Activated CD8-positive, alpha-beta T cell treated with anti-CD3 and anti-CD28 coated beads for 36 hours (primary cell): ENCODE data around the gene LMAN1L. TPM values are rescaled to one million over a fixed set of nuclear protein-coding genes. Genes with fewer than 3 reads are reported as not detected.

ENCODE experiments used
- ATAC-seq: fragments of 200-7000 bp; cut with Tn5 transposase; one replicate; pipeline ENCODE4 v1.10.0; 2021; ENCODE audit warnings: mild to moderate bottlenecking, moderate library complexity
- CTCF ChIA-PET: fragments of 350-600 bp; sonication (Branson Sonifier 250); formaldehyde crosslinking; loops from one replicate; lab custom pipeline; 2021; ENCODE audit warnings: antibody characterized with exemption; lab: Charles Lee
- POLR2A ChIA-PET: fragments of 350-600 bp; sonication (Branson Sonifier 250); formaldehyde crosslinking; loops from one replicate; lab custom pipeline; 2021; ENCODE audit warnings: antibody characterized with exemption; lab: Charles Lee
- DNase-seq: peaks from one replicate; pipeline ENCODE4 v3.0.0-alpha.2; 2020
- H3K27ac Mint-ChIP-seq: one replicate; pipeline ENCODE4 v1.8.0; 2021; ENCODE audit warnings: mild to moderate bottlenecking, mixed read lengths
- H3K27me3 Mint-ChIP-seq: one replicate; pipeline ENCODE4 v1.8.0; 2021; ENCODE audit warnings: mixed read lengths
- H3K36me3 Mint-ChIP-seq: one replicate; pipeline ENCODE4 v1.8.0; 2021; ENCODE audit warnings: low read depth, mixed read lengths
- H3K4me1 Mint-ChIP-seq: one replicate; pipeline ENCODE4 v1.8.0; 2021; ENCODE audit warnings: low read depth, mixed read lengths
- H3K4me3 Mint-ChIP-seq: one replicate; pipeline ENCODE4 v1.8.0; 2021; ENCODE audit warnings: mild to moderate bottlenecking, moderate library complexity, mixed read lengths
- H3K9me3 Mint-ChIP-seq: one replicate; pipeline ENCODE4 v1.8.0; 2021; ENCODE audit warnings: mixed read lengths
- CTCF ChIP-seq: fragments of 200-600 bp; IDR thresholded peaks from one replicate; pipeline ENCODE4 v1.8.0; 2022; ENCODE audit warnings: antibody characterized with exemption, mild to moderate bottlenecking
- intact Hi-C: fragments of 100-400 bp; cut with micrococcal nuclease; formaldehyde crosslinking; loops from one replicate; pipeline ENCODE4 v1.10.0; 2022
- total RNA-seq, 2 experiments: library from RNA; stranded (reverse); gene quantifications; one replicate each; pipeline ENCODE4 v1.2.3, GENCODE V29; 2021

The LMAN1L gene
- total RNA-seq, 2 experiments from 2014 or later = 0.11 TPM; not detected in 1

- no peak for DNase-seq
- CTCF ChIA-PET = interaction anchor here (1.3 to 30.3 kb wide), 6 partner anchors 15 to 180 kb away, joined by 3 to 1327 read pairs (median 81); partner anchors contain the start of gene CSK
- H3K9me3 Mint-ChIP-seq = no peaks in the 10 kb centered on the region
- peaks cover 3% of the 10 kb centered on the region for H3K36me3 Mint-ChIP-seq
- no peaks in the 10 kb centered on the region for H3K27me3 Mint-ChIP-seq
- ATAC-seq = no peak
- intact Hi-C loops = no loop called here
- POLR2A ChIA-PET = interaction anchor here (5.9 to 21.2 kb wide), 2 partner anchors 17 to 27 kb away, joined by 31 to 410 read pairs; no protein-coding TSS in a partner anchor
- no peak for TF ChIP-seq CTCF
- H3K4me1 Mint-ChIP-seq = peaks cover 64% of the 10 kb centered on the region
- no peak overlapping the region for H3K4me3 Mint-ChIP-seq
- peak overlapping the region; percentile 38 for H3K27ac Mint-ChIP-seq
Observed at GRCh38 chr15:74773731-74774252, 38.8 kb upstream of the LMAN1L start.

- peaks cover 76% of the 10 kb centered on the region for H3K4me1 Mint-ChIP-seq
- intact Hi-C loops = no loop called here
- peak overlapping the region; percentile 98 for H3K27ac Mint-ChIP-seq
- H3K27me3 Mint-ChIP-seq = no peaks in the 10 kb centered on the region
- H3K9me3 Mint-ChIP-seq = no peaks in the 10 kb centered on the region
- TF ChIP-seq CTCF = no peak
- ATAC-seq (no peak), DNase-seq (no peak)
- no peak overlapping the region for H3K4me3 Mint-ChIP-seq
- CTCF ChIA-PET = interaction anchor here (0.7 to 30.3 kb wide), 5 partner anchors 13 to 149 kb away, joined by 3 to 1327 read pairs (median 83); partner anchors contain the start of gene CSK
- H3K36me3 Mint-ChIP-seq = peaks cover 5% of the 10 kb centered on the region
- POLR2A ChIA-PET = interaction anchor here (21.2 kb wide), 1 partner anchor 16 kb away, joined by 410 read pairs; no protein-coding TSS in a partner anchor
Observed at GRCh38 chr15:74775132-74775562, 37.5 kb upstream of the LMAN1L start.

- Mint-ChIP-seq H3K9me3 (no peaks in the 10 kb centered on the region), H3K27me3 (no peaks in the 10 kb centered on the region), H3K4me1 (peaks cover 82% of the 10 kb centered on the region), H3K36me3 (peaks cover 8% of the 10 kb centered on the region), H3K4me3 (peak overlapping the region; percentile 88), H3K27ac (peak overlapping the region; percentile 98)
- CTCF ChIA-PET = interaction anchor here (1.1 to 30.3 kb wide), 5 partner anchors 2 to 143 kb away, joined by 3 to 1327 read pairs (median 49); partner anchors contain the start of gene CSK
- DNase-seq (no peak), ATAC-seq (no peak)
- intact Hi-C loops = no loop called here
- TF ChIP-seq CTCF = no peak
- POLR2A ChIA-PET = interaction anchor here (21.2 kb wide), 1 partner anchor 15 kb away, joined by 410 read pairs; no protein-coding TSS in a partner anchor
Observed at GRCh38 chr15:74775894-74776293, 36.7 kb upstream of the LMAN1L start.

- intact Hi-C loops = no loop called here
- peak overlapping the region; percentile 88 for H3K4me3 Mint-ChIP-seq
- ChIA-PET CTCF (interaction anchor here (0.7 to 30.3 kb wide), 11 partner anchors 0 to 229 kb away, joined by 3 to 1327 read pairs (median 6); partner anchors contain the start of genes CSK and ULK3), POLR2A (interaction anchor here (0.7 to 21.2 kb wide), 14 partner anchors 9 to 267 kb away, joined by 3 to 410 read pairs (median 4); partner anchors contain the start of genes ARID3B and MPI)
- H3K4me1 Mint-ChIP-seq = peaks cover 71% of the 10 kb centered on the region
- H3K27me3 Mint-ChIP-seq = no peaks in the 10 kb centered on the region
- H3K9me3 Mint-ChIP-seq = no peaks in the 10 kb centered on the region
- ATAC-seq (peak; percentile 57), DNase-seq (peak; percentile 79)
- peaks cover 10% of the 10 kb centered on the region for H3K36me3 Mint-ChIP-seq
- peak overlapping the region; percentile 98 for H3K27ac Mint-ChIP-seq
- no peak for TF ChIP-seq CTCF
Observed at GRCh38 chr15:74776821-74777768, 35.5 kb upstream of the LMAN1L start.
